Spinal cord (tissue), 10 donors: ENCODE measurements around the gene CPVL. TPM values are rescaled to one million over a fixed set of nuclear protein-coding genes. Genes with fewer than 3 reads are reported as not detected.

Experiments used
- DNase-seq, 6 donors: peaks; one replicate each; pipeline versions ENCODE4 v3.0.0 to v3.0.0-alpha.2; 2013 to 2015; ENCODE audit warnings: low spot score in 6 of 6, low read depth in 4 of 6
- H3K27ac ChIP-seq: one replicate; pipeline ENCODE4 v1.5.1; 2013; ENCODE audit warnings: low read depth, low read length, control low read depth
- H3K27me3 ChIP-seq: one replicate; pipeline ENCODE4 v1.6.1; 2013; ENCODE audit warnings: low read length; ENCODE audit not compliant: control insufficient read depth, insufficient read depth
- H3K36me3 ChIP-seq: one replicate; pipeline ENCODE4 v1.6.1; 2013; ENCODE audit warnings: low read length; ENCODE audit not compliant: control insufficient read depth, insufficient read depth
- H3K4me1 ChIP-seq: one replicate; pipeline ENCODE4 v1.6.1; 2013; ENCODE audit warnings: low read length; ENCODE audit not compliant: control insufficient read depth, insufficient read depth
- H3K4me3 ChIP-seq: one replicate; pipeline ENCODE4 v1.5.1; 2013; ENCODE audit warnings: low read depth, low read length, control low read depth
- H3K9me3 ChIP-seq: one replicate; pipeline ENCODE4 v1.6.1; 2013; ENCODE audit warnings: low read length; ENCODE audit not compliant: control insufficient read depth, insufficient read depth
- WGBS: methylation state at CpG from one replicate; pipeline ENCODE4 v1.1.5; 2013; ENCODE audit warnings: missing lambda C conversion rate; ENCODE audit not compliant: insufficient coverage; 5-methylcytosine and 5-hydroxymethylcytosine counted together
- polyA plus RNA-seq, 2 donors: library from polyadenylated mRNA; unstranded; fragments of 120-200 nt; gene quantifications; one replicate each; pipeline ENCODE4 v1.2.1, GENCODE V29; 2013; ENCODE audit not compliant: insufficient read length in 2 of 2
- total RNA-seq, 2 donors: library from RNA; depleted of rRNA in 1 of 2; stranded (reverse); fragments of 120-200 nt in 1 of 2; fragments of >200 nt in 1 of 2; gene quantifications; one replicate each; pipeline versions ENCODE4 v1.2.3 to v1.2.4, GENCODE V29; 2013 to 2014
- donor health status: healthy.

The CPVL gene
- total and polyA plus RNA-seq, 4 donors: 14.2 to 42.2 (median 14.9) TPM

DNA sequence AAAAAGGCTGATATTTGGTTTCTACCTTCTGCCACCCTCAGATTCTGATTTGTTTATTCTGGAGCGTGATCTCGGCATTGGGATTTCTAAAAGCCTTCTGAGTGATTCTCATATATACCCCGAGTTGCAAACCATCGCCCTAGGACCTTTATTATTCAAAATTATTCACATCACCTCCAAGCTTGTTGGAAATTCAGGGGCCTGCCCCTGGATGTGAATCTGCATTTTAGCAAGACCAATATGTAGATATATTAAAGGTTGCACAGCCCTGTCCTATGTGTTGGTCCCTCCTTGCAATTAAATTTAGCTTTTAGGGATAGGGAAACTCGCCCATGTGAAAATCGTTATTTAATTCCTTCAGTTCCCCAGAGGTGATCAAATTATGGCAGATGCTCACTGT, 39.3 kb upstream of the CPVL start:
- no peaks in the 10 kb centered on the region for H3K9me3 ChIP-seq
- H3K27ac ChIP-seq: no peak overlapping the region
- peaks cover 2% of the 10 kb centered on the region for H3K27me3 ChIP-seq
- WGBS: 100% methylated on average over 4 of the region's 6 CpGs
- DNase-seq: no peak
- no peaks in the 10 kb centered on the region for H3K36me3 ChIP-seq
- peaks cover 5% of the 10 kb centered on the region for H3K4me1 ChIP-seq
- H3K4me3 ChIP-seq: no peak overlapping the region

DNA sequence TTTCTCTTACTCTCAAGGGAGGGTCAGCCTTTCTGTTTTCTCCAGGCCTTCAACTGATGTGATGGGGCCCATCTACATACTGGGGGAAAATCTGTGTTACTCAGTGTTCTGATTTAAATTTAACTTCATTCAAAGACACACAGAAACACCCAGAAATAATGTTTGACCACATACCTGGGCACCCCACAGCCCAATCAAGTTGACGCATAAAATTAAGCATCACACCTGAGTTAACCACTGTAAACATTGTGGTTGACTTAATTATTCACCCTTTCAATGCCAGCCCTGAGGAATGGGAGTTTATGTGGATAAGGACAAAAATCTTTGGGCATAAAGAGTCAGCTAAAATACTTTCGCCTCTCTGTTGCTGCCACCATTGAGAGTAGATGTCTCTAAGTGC, 38.3 kb upstream of the CPVL start:
- no peak overlapping the region for H3K4me3 ChIP-seq

DNA sequence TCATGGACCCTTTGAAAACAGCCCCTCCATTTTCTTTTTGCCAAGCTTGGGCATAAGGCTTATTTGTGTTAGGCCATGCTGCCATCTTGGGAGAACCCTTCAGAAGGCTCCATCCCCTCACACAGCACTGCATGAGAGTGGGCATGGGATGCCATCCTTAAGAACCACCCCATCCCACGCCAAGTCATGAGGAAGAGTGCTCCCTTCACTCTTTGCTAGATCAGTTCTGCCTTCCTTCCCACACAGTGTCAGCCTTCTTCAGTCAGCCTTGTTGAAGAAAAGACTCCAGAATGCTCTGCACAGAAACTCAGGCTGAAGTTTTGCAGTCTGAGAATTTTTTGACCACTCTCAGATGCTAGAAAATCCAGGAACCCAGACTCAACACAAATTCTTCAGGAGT, 32.8 kb upstream of the CPVL start:
- no peaks in the 10 kb centered on the region for H3K9me3 ChIP-seq
- no peak for DNase-seq
- H3K36me3 ChIP-seq: no peaks in the 10 kb centered on the region
- no CpG with 5 or more reads among the region's 1 CpG for WGBS
- no peaks in the 10 kb centered on the region for H3K4me1 ChIP-seq
- H3K27ac ChIP-seq: no peak overlapping the region
- H3K27me3 ChIP-seq: no peaks in the 10 kb centered on the region
- H3K4me3 ChIP-seq: no peak overlapping the region

More for the DNA sequence above, 38.3 kb upstream of the CPVL start:
- no CpG with 5 or more reads among the region's 2 CpGs for WGBS
- no peaks in the 10 kb centered on the region for H3K9me3 ChIP-seq
- H3K36me3 ChIP-seq: no peaks in the 10 kb centered on the region
- DNase-seq: no peak
- H3K27me3 ChIP-seq: no peaks in the 10 kb centered on the region
- H3K4me1 ChIP-seq: peaks cover 1% of the 10 kb centered on the region
- H3K27ac ChIP-seq: no peak overlapping the region

DNA sequence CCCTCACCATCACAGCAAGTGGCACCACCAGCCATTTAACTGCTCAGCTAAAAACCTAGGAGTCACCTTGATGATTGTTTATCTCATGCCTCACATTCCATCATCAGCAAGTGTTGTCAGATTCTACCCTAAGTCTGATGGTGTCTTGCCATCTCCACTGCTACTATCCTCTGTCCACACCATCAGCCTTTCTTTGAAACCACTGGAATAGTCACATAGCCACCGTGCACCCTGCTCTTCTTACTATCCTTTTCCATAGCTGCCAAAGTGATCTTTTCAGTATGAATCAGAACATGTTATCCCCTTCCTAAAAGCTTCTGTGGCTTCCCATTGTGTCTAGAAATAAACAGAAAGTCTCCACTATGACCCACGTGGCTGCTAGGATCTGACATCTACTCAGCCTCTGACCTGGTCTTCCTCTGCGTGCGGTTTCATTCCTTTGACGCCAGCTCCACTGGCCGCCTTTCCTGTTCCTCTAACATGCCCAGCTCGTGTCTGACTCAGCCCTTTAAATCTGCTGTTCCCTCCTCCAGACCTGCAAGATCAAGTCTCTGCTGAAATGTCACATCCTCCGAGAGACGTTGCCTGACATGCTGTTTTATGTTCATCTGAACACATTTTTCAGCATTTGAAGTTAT, 31.7 kb upstream of the CPVL start:
- H3K4me1 ChIP-seq: no peaks in the 10 kb centered on the region
- no peaks in the 10 kb centered on the region for H3K9me3 ChIP-seq
- H3K4me3 ChIP-seq: no peak overlapping the region
- DNase-seq: peak in 1 of 6 donors; percentile 26
- no peak overlapping the region for H3K27ac ChIP-seq
- H3K27me3 ChIP-seq: no peaks in the 10 kb centered on the region
- WGBS: 78% methylated on average over 9 of the region's 9 CpGs
- no peaks in the 10 kb centered on the region for H3K36me3 ChIP-seq

DNA sequence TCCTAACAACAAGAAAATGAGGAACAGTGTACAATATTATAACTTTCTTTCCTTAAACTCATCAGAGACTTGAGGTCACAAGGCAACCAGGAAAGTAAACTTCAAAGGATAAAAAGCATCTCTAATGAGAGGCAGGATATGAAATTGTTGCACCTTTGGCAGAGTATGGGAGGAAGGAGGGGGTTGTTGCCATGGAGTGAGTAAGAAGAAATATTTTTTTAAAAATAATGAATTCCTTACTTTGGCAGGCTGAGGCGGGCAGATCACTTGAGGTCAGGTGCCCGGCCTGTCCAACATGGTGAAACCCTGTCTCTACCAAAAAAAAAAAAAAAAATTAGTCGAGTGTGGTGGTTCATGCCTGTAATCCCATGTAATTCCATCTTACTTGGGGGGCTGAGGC, 27.1 kb upstream of the CPVL start:
- no peak for DNase-seq
- Histone ChIP-seq H3K36me3 (no peaks in the 10 kb centered on the region), H3K4me1 (no peaks in the 10 kb centered on the region), H3K4me3 (no peak overlapping the region), H3K27ac (no peak overlapping the region), H3K9me3 (no peaks in the 10 kb centered on the region), H3K27me3 (no peaks in the 10 kb centered on the region)
- WGBS: no CpG with 5 or more reads among the region's 3 CpGs

DNA sequence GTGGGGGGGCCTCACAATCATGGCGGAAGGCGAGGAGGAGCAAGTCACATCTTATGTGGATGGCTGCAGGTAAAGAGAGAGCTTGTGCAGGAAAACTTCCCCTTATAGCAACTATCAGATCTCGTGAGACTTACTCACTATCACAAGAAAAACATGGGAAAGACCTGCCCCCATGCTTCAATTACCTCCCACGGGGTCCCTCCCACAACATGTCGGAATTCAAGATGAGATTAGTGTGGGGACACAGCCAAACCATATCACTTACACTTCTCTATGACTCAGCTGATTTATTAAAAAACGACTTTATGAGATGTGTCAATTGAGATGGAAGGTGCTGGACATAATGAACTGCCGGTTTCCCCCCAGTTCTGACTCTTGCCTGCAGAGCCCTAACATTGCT, 24.4 kb upstream of the CPVL start:
- no peaks in the 10 kb centered on the region for H3K27me3 ChIP-seq
- H3K27ac ChIP-seq: no peak overlapping the region
- WGBS: 100% methylated on average over 1 of the region's 7 CpGs
- DNase-seq: no peak
- H3K4me3 ChIP-seq: no peak overlapping the region
- no peaks in the 10 kb centered on the region for H3K4me1 ChIP-seq
- no peaks in the 10 kb centered on the region for H3K9me3 ChIP-seq
- H3K36me3 ChIP-seq: no peaks in the 10 kb centered on the region

DNA sequence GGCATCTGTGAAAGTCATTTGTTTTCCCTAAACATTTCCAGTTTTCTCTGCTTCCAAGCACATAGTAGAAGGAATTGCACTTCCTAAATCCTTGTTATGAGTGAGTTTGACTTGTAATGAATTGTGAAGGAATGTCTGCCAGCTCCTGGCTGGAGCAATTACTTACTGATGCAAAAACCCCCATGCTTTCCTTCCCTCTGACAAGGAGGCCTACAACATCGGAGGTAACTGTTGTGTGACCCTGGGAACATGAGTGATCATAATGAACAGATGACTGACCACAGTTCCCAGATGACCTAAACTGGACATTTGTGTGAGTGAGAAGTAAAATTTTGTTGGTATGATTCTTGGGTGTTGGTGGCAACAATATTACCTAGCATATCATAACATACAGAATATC, 21.4 kb upstream of the CPVL start:
- no peaks in the 10 kb centered on the region for H3K27me3 ChIP-seq
- H3K9me3 ChIP-seq: no peaks in the 10 kb centered on the region
- no peaks in the 10 kb centered on the region for H3K4me1 ChIP-seq
- H3K4me3 ChIP-seq: no peak overlapping the region
- DNase-seq: peak in 1 of 6 donors; percentile 39
- no peak overlapping the region for H3K27ac ChIP-seq
- WGBS: no CpG with 5 or more reads among the region's 1 CpG
- H3K36me3 ChIP-seq: no peaks in the 10 kb centered on the region

DNA sequence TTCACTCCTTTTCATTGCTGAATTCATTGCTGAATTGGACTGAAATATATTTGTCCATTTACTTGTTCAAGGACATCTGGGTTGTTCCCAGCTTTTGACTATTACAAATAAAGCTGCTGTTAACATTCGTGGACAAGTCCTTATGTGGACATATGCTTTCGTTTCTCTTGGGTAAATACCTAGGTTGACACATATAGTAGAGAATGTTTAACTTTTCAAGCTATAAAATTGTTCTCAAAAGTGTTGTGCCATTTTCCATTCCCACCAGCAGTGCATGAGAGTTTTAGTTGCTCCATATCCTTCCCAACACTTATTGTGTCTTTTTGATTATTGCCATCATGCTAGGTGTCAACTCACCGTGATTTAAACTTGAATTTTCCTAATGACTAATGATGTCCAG, 17.5 kb upstream of the CPVL start:
- no peaks in the 10 kb centered on the region for H3K27me3 ChIP-seq
- no peak overlapping the region for H3K27ac ChIP-seq
- 90% methylated on average over 2 of the region's 3 CpGs for WGBS
- H3K4me3 ChIP-seq: no peak overlapping the region
- H3K4me1 ChIP-seq: no peaks in the 10 kb centered on the region
- no peaks in the 10 kb centered on the region for H3K36me3 ChIP-seq
- no peak for DNase-seq
- H3K9me3 ChIP-seq: no peaks in the 10 kb centered on the region

DNA sequence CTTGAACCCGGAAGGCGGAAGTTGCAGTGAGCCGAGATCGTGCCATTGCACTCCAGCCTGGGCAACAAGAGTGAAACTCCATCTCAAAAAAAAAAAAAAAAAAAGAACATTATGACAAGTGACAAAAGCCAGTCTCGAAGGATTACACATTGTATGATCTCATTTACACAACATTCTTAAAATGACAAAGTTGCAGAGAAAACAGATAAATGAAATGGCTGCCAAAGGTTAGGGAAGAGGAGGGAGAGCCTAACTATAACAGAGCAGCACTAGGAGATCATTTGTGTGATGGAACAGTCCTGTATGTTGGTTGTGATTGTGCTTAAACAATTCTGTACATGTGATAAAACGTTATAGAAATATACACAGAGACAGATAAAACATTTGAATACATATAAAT, 16.2 kb upstream of the CPVL start:
- Histone ChIP-seq H3K4me1 (no peaks in the 10 kb centered on the region), H3K27me3 (no peaks in the 10 kb centered on the region), H3K36me3 (no peaks in the 10 kb centered on the region), H3K4me3 (no peak overlapping the region), H3K27ac (no peak overlapping the region), H3K9me3 (no peaks in the 10 kb centered on the region)
- no CpG with 5 or more reads among the region's 6 CpGs for WGBS
- DNase-seq: no peak

DNA sequence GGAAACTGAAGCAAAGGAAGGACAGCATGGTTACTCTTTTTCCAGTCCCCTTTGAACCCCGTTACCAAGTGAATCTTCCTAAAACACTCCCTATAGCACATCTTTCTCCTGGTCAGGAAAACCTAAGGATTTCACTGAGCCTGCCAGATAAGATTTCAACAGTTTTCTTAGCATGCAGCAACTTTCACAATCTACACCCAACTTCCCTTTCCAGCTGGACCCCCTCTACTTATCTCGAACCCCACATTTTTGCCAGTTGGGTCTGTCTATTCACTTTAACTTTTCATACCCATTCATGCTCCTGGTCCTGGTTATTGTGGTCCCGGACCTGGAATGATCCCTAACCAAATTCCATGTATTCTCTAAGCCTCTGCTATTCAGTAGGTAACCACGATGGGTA, 14.9 kb upstream of the CPVL start:
- Histone ChIP-seq H3K27me3 (no peaks in the 10 kb centered on the region), H3K36me3 (no peaks in the 10 kb centered on the region), H3K9me3 (no peaks in the 10 kb centered on the region), H3K4me3 (no peak overlapping the region), H3K27ac (no peak overlapping the region), H3K4me1 (no peaks in the 10 kb centered on the region)
- DNase-seq: no peak
- WGBS: 93% methylated on average over 3 of the region's 4 CpGs
